CD4-positive, alpha-beta T cell treated with Interleukin-2 at 100 ng/mL for 4 hours (primary cell): ENCODE data around the gene MOSPD3.

Experiments used
- DNase-seq: peaks from one replicate; pipeline ENCODE4 v3.0.0-alpha.2; 2020; ENCODE audit warnings: low spot score

MOSPD3 gene

GRCh38 chr7:100575746-100576383, 36.5 kb upstream of the MOSPD3 start:
- no peak for DNase-seq

DNA sequence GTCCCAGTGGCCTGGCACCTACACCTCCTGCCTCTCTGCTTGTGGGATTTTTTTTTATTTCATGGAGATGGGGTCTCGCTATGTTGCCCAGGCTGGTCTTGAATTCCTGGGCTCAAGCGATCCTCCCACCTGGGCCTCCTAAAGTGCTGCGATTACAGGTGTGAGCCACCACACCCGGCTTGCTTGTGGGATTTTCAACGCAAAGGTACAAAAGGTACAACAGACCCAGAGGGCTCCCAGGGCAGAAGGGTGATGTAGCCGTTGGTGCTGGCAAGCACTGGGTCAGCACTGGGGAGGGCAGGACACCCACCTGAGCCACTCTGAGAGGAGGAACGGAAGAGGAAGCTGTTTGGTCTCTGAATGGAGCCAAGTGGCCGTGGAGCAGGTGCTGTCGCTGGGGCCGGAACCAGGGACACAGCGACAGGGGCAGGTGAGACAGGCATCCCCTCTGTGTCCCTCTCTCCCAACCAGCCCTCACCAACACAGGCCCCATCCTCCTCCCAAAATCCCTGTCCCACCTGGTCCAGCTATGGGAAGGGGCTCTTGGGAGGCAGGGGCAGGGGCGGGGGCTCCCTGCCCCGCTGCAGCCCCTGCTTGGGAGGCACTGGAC, 35.9 kb upstream of the MOSPD3 start:
- DNase-seq = no peak

- DNase-seq = no peak
These were observed 35.2 kb upstream of the MOSPD3 start for GRCh38 chr7:100577103-100577502.

DNA sequence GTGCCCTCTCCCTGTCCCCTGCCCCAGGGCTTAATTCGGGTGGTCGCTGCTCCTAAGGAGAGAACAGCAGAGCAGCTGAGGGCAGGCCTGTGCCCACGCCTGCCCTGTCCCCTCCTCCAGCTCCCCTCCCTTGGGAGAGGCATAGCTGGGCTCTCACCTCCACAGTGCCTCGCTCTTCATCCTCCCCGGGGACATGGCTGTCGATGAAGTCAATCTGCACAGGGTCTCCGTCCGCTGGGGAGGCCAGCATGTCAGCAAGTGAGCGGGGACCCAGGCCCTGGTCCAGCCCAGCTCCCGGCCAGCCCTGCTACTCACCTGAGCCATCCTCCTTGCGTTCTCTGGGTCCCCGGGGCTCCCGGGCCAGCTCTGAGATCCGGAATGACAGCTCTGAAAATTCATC, 34.8 kb upstream of the MOSPD3 start:
- DNase-seq = no peak

- DNase-seq = no peak
These were observed 33.8 kb upstream of the MOSPD3 start for GRCh38 chr7:100578246-100579183.

DNA sequence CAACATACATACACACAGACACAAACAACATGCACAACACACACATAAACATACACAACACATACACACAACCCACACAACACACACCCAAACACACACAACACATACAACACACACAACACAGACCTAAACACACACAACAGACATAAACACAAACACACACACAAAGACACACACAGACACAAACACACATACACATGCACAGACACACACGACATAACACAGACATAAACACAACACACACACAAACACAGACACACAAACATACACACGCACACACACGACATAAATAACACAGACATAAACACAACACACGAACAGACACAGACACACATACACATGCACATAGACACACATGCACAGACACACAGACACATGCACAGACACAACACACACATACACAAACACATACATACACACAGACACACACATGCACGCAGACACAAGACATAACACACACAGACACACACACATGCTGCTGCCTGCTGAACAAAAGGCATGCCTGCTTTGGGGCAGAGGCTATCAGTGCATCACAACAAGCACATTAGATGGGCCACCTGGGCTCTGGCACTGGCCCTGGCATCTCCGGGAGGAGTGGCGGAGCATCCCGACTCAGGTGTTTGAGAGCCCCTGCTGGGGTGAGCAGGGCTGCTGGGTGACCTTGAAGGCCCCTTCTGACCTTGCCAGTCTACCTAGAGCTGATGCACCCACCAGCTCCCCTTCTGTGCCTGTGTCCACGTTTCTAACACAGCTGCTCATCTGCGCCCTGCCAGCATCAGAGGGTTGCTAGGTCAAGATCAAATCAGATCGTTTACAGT, 31.7 kb upstream of the MOSPD3 start:
- no peak for DNase-seq

DNA sequence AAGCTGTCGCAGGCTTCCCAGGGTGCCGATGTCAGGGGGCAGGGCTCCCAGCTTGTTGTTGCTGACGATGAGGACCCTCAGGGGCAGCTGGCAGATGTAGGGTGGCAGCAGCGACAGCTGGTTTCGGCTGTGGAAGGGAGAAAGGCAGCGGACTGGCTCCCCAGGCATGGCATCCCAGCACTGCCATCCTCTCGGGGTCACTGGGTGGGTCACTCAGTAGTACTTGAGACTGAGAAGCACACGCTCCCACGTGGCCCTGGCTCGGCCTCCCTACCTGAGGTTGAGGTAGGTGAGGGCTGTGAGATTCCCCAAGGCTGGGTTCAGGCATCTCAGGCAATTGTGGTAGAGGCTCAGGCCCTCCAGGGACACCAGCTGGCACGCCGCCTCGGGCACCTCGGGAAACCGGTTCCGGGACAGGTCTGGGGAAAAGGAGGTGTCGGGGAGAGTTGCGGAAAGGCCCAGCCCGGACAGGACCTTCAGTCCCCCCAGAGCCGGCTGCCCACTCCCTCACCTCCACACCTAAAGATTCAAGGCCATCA, 30.2 kb upstream of the MOSPD3 start:
- DNase-seq = no peak

GRCh38 chr7:100582650-100583049, 29.7 kb upstream of the MOSPD3 start:
- no peak for DNase-seq

- peak; percentile 59 for DNase-seq
These were observed 28.9 kb upstream of the MOSPD3 start for GRCh38 chr7:100583132-100584053.

DNA sequence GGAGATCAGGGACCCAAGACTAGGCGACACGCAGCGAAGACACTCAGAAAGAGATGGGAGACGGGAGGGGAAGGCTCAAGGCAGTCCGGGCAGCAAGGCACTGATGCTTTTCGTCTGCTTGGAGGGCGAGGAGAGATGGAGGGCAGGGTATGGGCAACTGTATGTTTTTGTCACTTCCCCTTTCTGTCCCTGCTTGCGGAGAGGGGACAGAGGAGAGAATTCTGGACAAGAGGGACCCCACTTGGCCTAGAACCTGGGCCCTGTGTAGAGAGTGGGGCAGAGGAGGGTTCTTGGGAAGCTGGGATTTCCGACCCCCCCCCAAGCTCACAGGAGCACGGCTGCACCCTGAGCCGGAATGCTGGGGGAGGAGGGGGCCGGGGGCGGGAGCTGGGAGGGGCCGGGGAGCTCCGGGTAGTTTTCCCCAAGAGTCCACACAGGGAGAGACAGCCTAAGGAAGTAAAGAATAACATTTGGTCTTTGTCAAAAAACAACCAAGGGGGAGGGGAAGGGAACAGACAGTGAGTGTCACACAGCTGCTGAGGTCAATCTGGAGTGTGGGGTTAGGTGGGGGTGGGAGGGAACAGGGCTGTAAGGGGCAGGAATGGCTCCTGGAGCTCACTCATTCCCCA, 28.2 kb upstream of the MOSPD3 start:
- no peak for DNase-seq

GRCh38 chr7:100584683-100585510, 27.4 kb upstream of the MOSPD3 start:
- DNase-seq = no peak

GRCh38 chr7:100585511-100586265, 26.7 kb upstream of the MOSPD3 start, which contains the start of gene LRCH4:
TSS of gene LRCH4 (minus strand) at chr7:100586129. CDS start at chr7:100586100, 29 bp downstream.
- DNase-seq = peak; percentile 45

DNA sequence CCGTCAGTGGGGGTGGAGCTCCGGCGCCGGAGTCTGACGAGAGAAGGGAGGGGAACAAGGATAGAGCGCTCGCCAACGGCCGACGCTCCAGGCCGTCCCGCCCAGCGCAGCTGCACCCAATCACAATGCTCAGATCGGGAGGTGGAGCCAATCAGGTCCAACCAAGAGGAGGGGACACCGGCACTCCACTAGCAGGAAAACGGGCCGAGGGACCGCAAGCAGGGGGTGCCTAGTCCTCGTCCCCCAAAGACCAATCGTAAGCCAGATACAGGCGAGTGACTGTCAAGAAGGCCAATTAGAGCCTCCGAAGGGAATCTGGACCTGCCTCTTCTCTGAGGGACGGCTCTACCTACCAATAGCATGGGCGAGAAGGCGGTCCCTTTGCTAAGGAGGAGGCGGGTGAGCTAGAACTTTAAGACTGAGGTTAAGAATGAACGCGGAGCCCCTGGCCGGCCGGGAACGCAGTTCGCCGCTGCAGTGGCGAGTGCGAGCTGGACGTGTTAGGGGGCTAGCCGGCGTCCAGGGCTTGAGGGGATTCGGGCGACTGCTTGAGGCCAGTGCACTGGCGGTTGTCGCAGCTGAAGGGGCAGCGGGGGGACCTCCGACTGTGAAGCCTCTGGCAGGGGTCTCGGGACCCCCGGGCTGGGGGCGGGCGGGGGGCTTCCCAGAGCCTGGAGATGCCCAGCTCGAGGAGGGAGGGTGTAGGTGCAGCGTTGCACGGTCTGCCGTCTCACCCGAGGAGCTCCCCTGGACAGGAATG, 25.9 kb upstream of the MOSPD3 start, which contains the start of gene FBXO24:
Gene FBXO24 (plus strand): TSS at position 63 of the 760 bp plus-strand sequence. CDS start 298 bp downstream, at position 361.
- DNase-seq = peak; percentile 100

DNA sequence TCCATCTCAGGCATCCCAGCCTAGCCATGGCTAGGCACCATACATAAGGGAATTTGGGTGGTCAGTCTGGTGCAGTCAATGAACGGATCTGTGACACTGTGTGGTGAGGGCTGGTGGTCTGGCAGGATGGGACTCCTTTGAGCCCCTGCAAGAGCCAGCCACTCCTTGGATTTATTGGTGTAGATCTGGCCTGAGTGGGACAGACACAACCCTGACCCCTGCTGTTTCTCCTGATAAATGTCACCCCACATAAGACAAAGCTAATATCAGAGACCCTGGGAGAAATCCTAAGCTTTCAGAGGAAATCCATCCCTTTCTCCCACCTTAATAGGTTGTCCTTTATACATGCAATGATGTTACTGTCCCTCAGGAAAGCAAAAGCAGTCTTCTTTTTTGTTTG, 23.9 kb upstream of the MOSPD3 start:
- DNase-seq = no peak

GRCh38 chr7:100589341-100589947, 22.9 kb upstream of the MOSPD3 start:
- DNase-seq = no peak

DNA sequence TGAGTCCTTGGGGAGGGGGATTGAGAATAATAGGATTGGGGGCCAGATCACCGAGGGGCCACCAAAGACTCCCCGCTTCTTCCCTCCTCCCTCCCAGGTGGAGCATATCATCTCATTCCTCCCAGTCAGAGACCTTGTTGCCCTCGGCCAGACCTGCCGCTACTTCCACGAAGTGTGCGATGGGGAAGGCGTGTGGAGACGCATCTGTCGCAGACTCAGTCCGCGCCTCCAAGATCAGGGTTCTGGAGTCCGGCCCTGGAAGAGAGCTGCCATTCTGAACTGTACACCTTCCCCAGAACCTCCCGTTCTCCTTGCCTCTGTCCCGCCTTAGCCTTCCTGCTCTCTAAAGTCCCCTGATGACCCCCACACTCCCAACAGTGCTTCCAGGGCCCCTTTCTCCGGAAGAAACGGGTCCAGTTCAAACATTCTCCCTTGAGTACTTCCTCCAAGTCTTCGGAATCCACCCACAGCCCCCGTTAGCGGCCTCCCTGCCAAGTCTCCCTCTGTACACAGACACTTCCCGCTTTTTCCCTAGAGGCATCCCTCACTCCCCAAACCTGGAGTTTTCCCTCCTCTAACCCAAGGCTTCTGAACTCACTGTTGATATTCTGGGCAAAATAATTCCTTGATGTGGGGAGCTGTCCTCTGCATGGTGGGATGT, 22.1 kb upstream of the MOSPD3 start:
- DNase-seq = no peak

GRCh38 chr7:100591596-100591995, 20.7 kb upstream of the MOSPD3 start:
- DNase-seq = no peak
